ENCODE measurements around the gene CDH13. TPM values are rescaled to one million over a fixed set of nuclear protein-coding genes. Genes with fewer than 3 reads are reported as not detected.

CDH13 gene
- total and polyA plus RNA-seq, 9 donors, result 1.9 to 34.2 (median 4.8) TPM

DNA sequence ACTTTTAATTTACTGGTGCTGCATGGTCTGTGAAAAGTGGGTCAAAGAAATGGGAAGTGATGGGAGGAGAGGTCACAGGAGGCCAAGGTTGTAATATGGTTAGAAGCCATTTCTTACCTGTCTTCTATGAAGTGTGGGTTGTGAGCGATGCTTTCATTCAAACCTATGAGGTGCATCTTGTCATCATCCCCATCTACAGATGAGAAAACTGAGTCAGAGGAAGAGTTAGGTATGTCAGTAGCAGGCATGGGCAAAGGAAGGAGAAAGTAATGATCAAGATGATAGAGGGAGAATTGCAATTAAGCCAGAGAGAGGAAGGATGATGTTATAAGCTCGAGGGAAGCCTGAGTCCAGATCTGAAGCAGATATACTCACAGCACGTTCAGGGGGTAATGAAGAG is 19.7 kb downstream of the CDH13 start:
- WGBS, 3 donors, result 73 to 82% (median 78%) methylated on average over 3 of the region's 3 CpGs
- TF ChIP-seq POLR2A (IDR thresholded peaks at IDR 0.05), result no peak
- TF ChIP-seq EP300 (IDR thresholded peaks at IDR 0.05), result no peak
- TF ChIP-seq CTCF (IDR thresholded peaks at IDR 0.05), result no peak
- H3K36me3 ChIP-seq, result no peaks in the 10 kb centered on the region
- H3K27ac ChIP-seq, result no peak overlapping the region
- no peak overlapping the region for H3K4me3 ChIP-seq
- no peak for DNase-seq
- no peaks in the 10 kb centered on the region for H3K4me1 ChIP-seq (ENCODE audit: insufficient read depth)
- no peaks in the 10 kb centered on the region for H3K9me3 ChIP-seq
- no peaks in the 10 kb centered on the region for H3K27me3 ChIP-seq
- intact Hi-C loops (cut with DNase I), result no loop called here

- 73 to 93% (median 83%) methylated on average over 3 of the region's 3 CpGs for WGBS, 3 donors
- intact Hi-C loops (cut with DNase I), result no loop called here
- Histone ChIP-seq H3K36me3 (no peaks in the 10 kb centered on the region), H3K27ac (no peak overlapping the region), H3K27me3 (no peaks in the 10 kb centered on the region), H3K4me1 (ENCODE audit: insufficient read depth) (no peaks in the 10 kb centered on the region), H3K9me3 (no peaks in the 10 kb centered on the region), H3K4me3 (no peak overlapping the region)
- DNase-seq, result no peak
- no peak for TF ChIP-seq EP300 (IDR thresholded peaks at IDR 0.05)
- no peak for TF ChIP-seq CTCF (IDR thresholded peaks at IDR 0.05)
- TF ChIP-seq POLR2A (IDR thresholded peaks at IDR 0.05), result no peak
Observed at GRCh38 chr16:82649766-82650165, 23.0 kb downstream of the CDH13 start.

- Histone ChIP-seq H3K36me3 (no peaks in the 10 kb centered on the region), H3K9me3 (no peaks in the 10 kb centered on the region), H3K27me3 (no peaks in the 10 kb centered on the region), H3K4me1 (ENCODE audit: insufficient read depth) (no peaks in the 10 kb centered on the region), H3K4me3 (no peak overlapping the region), H3K27ac (no peak overlapping the region)
- intact Hi-C loops (cut with DNase I), result no loop called here
- TF ChIP-seq EP300 (IDR thresholded peaks at IDR 0.05), result no peak
- no peak for TF ChIP-seq CTCF (IDR thresholded peaks at IDR 0.05)
- no peak for TF ChIP-seq POLR2A (IDR thresholded peaks at IDR 0.05)
- DNase-seq, result no peak
- WGBS, 3 donors, result 43 to 78% (median 68%) methylated on average over 2 of the region's 2 CpGs
Observed at GRCh38 chr16:82650804-82651203, 24.0 kb downstream of the CDH13 start.

DNA sequence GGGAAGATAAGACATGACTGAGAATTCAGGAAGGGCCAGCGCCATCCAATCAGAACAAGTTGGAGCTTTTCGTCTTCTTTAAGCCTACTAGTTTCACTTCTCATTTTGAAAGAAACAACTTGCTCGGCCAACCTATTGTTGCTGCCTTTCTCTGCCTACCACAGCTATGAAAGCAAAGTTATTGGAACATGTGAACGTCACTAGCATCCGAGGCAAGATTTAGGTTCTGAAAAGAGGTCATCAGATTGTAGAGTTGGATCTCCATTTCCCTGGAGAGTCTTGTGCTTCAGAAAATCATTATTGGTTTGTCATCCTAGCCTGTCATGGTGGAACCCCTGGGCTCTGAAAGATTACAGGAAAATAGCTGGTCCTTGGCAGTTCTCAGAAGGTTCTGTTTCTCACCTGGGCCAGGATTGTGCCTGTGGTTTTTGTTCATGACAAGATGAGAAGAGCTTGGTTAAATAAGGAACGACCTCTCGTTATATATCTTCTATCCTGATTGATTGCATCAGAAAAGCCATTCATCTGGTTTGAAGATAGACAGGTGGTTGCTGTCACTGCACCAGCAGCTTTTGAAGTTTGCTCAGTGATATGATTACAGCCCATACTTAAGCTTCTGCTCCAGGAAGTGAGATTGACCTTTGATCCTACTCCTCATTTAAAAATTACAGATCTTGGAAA is 25.3 kb downstream of the CDH13 start:
- Histone ChIP-seq H3K36me3 (no peaks in the 10 kb centered on the region), H3K4me3 (no peak overlapping the region), H3K4me1 (ENCODE audit: insufficient read depth) (no peaks in the 10 kb centered on the region), H3K27me3 (no peaks in the 10 kb centered on the region), H3K9me3 (no peaks in the 10 kb centered on the region), H3K27ac (no peak overlapping the region)
- intact Hi-C loops (cut with DNase I), result no loop called here
- 56 to 77% (median 69%) methylated on average over 7 of the region's 7 CpGs for WGBS, 3 donors
- no peak for DNase-seq
- TF ChIP-seq EP300 (IDR thresholded peaks at IDR 0.05) (no peak), POLR2A (IDR thresholded peaks at IDR 0.05) (no peak), CTCF (IDR thresholded peaks at IDR 0.05) (no peak)
